C4-2B (cell line): ENCODE data around the gene SLC24A3.

Experiments
- H3K27ac ChIP-seq: fragments of 450-650 bp; 2 replicates; pipeline ENCODE4 v1.5.1; 2017
- ZFX ChIP-seq: fragments of 450-650 bp; IDR thresholded peaks from 2 replicates; pipeline ENCODE4 v1.6.1; 2017
- TF ChIP-seq, protein P1 (sequence below): fragments of 450-650 bp; conservative IDR thresholded peaks from 2 replicates; pipeline ENCODE4 v1.5.1; 2017; ENCODE audit warnings: mild to moderate bottlenecking

SLC24A3 gene

DNA sequence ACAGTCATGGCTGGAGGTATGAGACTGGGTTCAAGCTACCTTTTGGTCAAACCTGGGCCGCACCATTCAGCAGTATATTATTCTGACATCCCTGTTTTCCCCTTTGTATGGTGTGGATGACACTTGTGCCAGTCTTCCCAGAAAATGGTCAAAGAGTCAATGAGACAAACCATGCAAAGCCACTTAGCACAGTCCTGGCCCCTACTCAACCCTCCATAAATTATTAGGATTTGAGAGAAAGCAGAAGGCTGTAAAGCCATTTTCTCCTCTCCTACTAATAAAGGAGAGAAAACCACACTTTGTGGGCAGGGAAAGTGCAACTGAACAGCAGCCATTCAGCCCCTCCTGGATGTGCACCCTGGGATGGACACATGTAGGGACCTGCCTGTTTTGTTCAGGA, 236.2 kb downstream of the SLC24A3 start:
- TF ChIP-seq ZFX = no peak
- TF ChIP-seq, protein P1, sequence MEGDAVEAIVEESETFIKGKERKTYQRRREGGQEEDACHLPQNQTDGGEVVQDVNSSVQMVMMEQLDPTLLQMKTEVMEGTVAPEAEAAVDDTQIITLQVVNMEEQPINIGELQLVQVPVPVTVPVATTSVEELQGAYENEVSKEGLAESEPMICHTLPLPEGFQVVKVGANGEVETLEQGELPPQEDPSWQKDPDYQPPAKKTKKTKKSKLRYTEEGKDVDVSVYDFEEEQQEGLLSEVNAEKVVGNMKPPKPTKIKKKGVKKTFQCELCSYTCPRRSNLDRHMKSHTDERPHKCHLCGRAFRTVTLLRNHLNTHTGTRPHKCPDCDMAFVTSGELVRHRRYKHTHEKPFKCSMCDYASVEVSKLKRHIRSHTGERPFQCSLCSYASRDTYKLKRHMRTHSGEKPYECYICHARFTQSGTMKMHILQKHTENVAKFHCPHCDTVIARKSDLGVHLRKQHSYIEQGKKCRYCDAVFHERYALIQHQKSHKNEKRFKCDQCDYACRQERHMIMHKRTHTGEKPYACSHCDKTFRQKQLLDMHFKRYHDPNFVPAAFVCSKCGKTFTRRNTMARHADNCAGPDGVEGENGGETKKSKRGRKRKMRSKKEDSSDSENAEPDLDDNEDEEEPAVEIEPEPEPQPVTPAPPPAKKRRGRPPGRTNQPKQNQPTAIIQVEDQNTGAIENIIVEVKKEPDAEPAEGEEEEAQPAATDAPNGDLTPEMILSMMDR = no peak
- no peak overlapping the region for H3K27ac ChIP-seq

DNA sequence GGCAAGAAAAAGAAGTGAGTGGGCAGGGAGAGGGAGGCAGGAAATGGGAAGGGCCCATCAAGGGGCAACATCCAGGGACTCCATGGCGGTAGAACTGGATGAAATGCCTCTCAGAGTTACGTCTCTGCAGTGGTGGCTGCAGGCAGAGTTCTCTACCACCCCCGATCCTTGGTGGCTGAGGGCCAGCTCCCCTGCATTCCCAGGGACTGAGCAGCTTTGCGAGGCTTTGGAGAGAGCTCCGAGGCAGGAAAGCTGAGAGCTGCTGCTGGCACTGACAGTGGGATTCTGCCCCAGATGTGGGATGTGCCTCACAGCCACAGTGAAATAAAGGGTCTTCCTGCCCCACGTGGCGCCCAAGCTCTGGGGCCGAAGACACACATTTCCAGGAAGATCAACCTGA, 236.6 kb downstream of the SLC24A3 start:
- no peak overlapping the region for H3K27ac ChIP-seq
- TF ChIP-seq, protein P1 = no peak
- TF ChIP-seq ZFX = no peak

DNA sequence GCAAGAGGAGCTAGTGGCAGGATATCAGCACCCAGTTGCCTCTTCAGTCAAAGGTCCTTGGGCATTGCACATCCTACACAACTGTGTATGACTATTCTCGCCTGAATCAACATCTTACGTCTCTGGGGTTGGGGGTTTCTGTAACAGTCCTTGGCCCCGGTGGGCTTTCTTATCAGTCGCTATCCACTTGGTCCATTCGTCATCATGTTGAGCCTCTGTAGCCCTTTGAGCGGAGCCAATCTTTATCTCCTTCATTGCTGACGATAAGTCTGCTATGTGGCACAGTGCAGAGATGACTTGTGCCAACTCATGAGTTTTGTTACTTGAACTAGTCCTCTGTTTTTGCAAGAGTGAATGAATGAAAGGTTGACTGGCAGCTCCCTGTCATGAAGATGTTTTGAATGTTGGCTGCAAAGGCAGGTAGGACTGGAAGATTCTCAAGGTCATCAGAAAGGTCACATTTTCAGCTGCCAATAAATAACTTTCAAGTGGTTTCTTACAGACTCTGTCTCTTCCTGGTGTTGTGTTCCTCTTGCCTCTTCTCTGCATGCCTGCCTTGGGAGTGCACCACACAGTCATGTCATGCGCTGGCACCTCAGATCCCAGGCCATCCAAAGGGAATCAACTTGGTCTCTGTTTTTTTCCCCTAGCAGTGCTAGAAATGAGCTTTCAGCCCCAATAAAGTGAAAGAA, 238.9 kb downstream of the SLC24A3 start:
- TF ChIP-seq ZFX = no peak
- TF ChIP-seq, protein P1 = no peak

DNA sequence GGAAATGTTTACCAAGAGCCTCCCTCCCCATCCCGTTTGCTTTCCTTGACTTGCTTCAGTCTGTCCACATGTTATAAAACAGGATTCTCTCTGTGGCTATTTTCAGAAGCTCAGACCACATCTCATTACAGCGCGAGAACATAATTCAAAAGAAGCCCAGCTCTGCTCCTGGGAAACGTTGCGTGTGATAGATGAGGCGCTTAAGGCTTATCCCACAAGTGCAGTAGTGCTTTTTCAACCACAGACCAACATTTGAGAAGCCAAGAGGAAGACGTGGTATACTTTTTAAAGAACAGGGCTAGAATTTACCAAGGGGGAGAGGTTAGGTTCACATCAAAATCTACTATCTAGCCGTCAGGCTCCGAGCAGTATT, 239.5 kb downstream of the SLC24A3 start:
- no peak for TF ChIP-seq ZFX
- TF ChIP-seq, protein P1 = no peak
- H3K27ac ChIP-seq = no peak overlapping the region

More for the DNA sequence above, 238.9 kb downstream of the SLC24A3 start:
- no peak overlapping the region for H3K27ac ChIP-seq

DNA sequence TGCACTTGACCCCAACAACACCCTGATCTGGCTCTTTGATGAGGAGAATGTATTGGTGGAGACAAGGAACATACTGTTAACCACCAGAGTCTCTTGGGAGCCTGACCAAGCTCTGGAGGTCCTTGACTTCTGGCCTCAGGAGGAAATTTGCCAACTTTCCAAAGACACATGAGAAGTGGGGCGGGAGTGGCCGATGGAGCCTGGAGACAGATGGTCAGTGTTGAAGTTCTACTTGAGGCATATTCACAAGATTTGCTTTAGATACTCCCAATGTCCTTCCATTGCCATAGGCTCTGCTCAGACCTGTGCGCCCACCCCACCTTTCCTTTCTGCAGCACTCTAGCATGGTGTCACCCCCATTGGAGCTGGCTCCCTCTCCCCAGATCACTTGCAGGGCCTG, 241.0 kb downstream of the SLC24A3 start:
- TF ChIP-seq ZFX = no peak
- TF ChIP-seq, protein P1 = no peak
- H3K27ac ChIP-seq = no peak overlapping the region

DNA sequence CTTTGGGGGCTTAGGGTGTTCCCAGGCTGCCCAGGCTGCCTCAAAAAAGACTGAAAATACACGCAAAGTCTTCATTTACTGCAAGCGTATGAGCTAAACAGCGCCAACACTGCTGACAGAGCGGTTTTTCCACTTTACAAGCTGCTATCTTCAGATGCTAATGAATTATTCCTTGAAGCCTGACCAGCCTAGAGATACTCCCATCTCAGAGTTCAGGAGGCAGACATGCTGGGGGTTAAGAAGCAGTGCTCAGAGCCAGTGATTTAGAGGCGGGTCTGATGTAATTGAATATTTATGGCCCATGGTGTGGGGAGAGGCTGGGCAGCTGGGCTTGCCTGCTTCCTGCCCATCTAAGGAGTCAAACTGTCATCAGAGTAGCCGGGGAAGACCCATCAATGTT, 241.4 kb downstream of the SLC24A3 start:
- H3K27ac ChIP-seq = no peak overlapping the region
- TF ChIP-seq, protein P1 = no peak
- no peak for TF ChIP-seq ZFX

DNA sequence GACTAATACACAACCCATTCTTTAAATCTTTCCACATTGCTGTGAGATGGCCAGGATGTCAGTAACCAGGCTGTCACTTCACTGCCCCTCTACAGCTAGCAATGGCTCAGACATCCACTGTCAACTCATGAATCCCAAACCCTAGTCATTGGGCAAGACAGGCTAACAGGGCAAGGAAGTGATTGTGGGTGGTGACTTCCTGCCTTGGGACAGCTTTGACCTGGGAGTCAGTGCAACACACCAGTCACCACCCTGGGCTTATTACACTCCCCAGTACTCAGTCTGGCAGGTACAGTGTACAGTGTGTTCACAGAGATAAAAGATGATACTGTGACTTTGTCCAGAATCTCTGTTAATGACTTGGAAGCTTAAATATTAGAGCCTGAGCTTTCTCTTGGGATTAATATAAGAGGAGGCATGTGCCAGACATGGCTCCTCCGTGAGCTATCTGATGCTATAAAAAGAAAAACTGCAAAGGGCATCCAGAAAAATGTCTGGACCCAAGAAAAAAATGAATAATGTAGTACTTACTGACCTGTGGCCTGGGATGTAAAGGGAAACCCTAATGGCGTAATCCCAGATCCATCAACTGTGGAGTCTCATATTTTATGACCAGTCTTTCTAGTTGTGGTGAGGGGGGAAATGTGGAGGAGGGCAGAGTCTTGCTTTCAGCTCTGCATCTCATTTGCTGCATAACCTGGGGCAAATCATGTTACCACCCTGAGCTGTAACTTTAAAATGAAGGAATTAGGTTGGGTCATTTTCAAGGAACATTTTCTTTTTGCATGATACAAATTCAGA, 244.4 kb downstream of the SLC24A3 start:
- no peak overlapping the region for H3K27ac ChIP-seq
- no peak for TF ChIP-seq ZFX
- TF ChIP-seq, protein P1 = no peak
